HCT116 (cell line): ENCODE data around the gene DNM1L. TPM values are rescaled to one million over a fixed set of nuclear protein-coding genes. Genes with fewer than 3 reads are reported as not detected.

Source experiments
- ATAC-seq: fragments of 200-7000 bp; cut with Tn5 transposase; 2 replicates; pipeline ENCODE4 v1.9.1; 2020; ENCODE audit warnings: mild to moderate bottlenecking, moderate library complexity
- BruUV-seq: library from RNA; stranded (reverse); fragments of 400-500 nt; replicated peaks from 2 replicates; lab custom pipeline; 2021; lab: Mats Ljungman, UMichigan
- CTCF ChIA-PET: fragments of 300-600 bp; sonication (Branson Sonifier 250); formaldehyde crosslinking; loops from one replicate; lab custom pipeline; 2021; ENCODE audit warnings: antibody characterized with exemption; lab: Charles Lee
- POLR2A ChIA-PET: fragments of 300-600, 350-600 bp; sonication (Branson Sonifier 250); formaldehyde crosslinking; loops from one replicate; lab custom pipeline; 2021; ENCODE audit warnings: antibody characterized with exemption; lab: Charles Lee
- RAD21 ChIA-PET, 2 experiments: fragments of 300-600 bp; sonication (Branson Sonifier 250); formaldehyde crosslinking; loops; one replicate each; lab custom pipeline; 2023; ENCODE audit warnings: low total read pairs in 2 of 2; ENCODE audit not compliant: uncharacterized antibody in 2 of 2, unreplicated experiment in 2 of 2, low non-redundant PET in 1 of 2; lab: Charles Lee
- DNase-seq: peaks from one replicate; pipeline ENCODE4 v3.0.0-alpha.2; 2010; ENCODE audit warnings: low read depth, low spot score
- H2AFZ ChIP-seq: fragments of 200-600 bp; shearing (Covaris generic), sonication (generic); 2 replicates; pipeline ENCODE4 v1.6.1; 2017; ENCODE audit warnings: low read depth, mixed run types, mixed read lengths, antibody characterized with exemption, low read length; ENCODE audit not compliant: poor library complexity, severe bottlenecking
- H3K27ac ChIP-seq: 2 replicates; pipeline ENCODE4 v1.5.1; 2012; ENCODE audit warnings: low read depth, low read length
- H3K27me3 ChIP-seq: fragments of 200-600 bp; sonication (generic); 2 replicates; pipeline ENCODE4 v1.6.1; 2016; ENCODE audit warnings: mixed run types, low read length, mixed read lengths; ENCODE audit not compliant: insufficient read depth
- H3K36me3 ChIP-seq, 2 experiments: fragments of 200-500 bp in 1 of 2; fragments of 200-600 bp in 1 of 2; sonication (Bioruptor generic) in 1 of 2; sonication (generic) in 1 of 2; 2 replicates each; pipeline versions ENCODE4 v1.5.1 to v1.6.1; 2014 to 2016; ENCODE audit warnings: low read length in 2 of 2, inconsistent platforms in 1 of 2, mixed read lengths in 1 of 2, mixed run types in 1 of 2; ENCODE audit not compliant: insufficient read depth in 2 of 2, control insufficient read depth in 1 of 2
- H3K4me1 ChIP-seq, 2 experiments: fragments of 200-600 bp in 1 of 2; sonication (generic) in 1 of 2; 2 replicates each; pipeline versions ENCODE4 v1.5.1 to v1.6.1; 2012 to 2017; ENCODE audit warnings: low read length in 2 of 2, inconsistent platforms in 1 of 2, mild to moderate bottlenecking in 1 of 2, mixed read lengths in 1 of 2, mixed run types in 1 of 2, moderate library complexity in 1 of 2; ENCODE audit not compliant: insufficient read depth in 2 of 2, control insufficient read depth in 1 of 2
- H3K4me2 ChIP-seq: fragments of 200-600 bp; sonication (generic); 2 replicates; pipeline ENCODE4 v1.6.1; 2017; ENCODE audit warnings: mixed run types, low read length, mixed read lengths
- H3K4me3 ChIP-seq, 2 experiments: fragments of 200-600 bp in 1 of 2; sonication (generic) in 1 of 2; replicated peaks in 1 of 2; 2 replicates each; pipeline ENCODE4 v1.5.1; 2011 to 2016; ENCODE audit warnings: low read length in 2 of 2, control low read depth in 1 of 2, low read depth in 1 of 2, mild to moderate bottlenecking in 1 of 2, mixed read lengths in 1 of 2, mixed run types in 1 of 2
- H3K79me2 ChIP-seq: fragments of 200-600 bp; sonication (generic); 2 replicates; pipeline ENCODE4 v1.6.1; 2017; ENCODE audit warnings: mild to moderate bottlenecking, mixed run types, low read length, moderate library complexity, mixed read lengths; ENCODE audit not compliant: insufficient read depth
- H3K9ac ChIP-seq: fragments of 200-600 bp; sonication (generic); 2 replicates; pipeline ENCODE4 v1.6.1; 2016; ENCODE audit warnings: low read length, mixed read lengths
- H3K9me2 ChIP-seq: fragments of 200-600 bp; sonication (generic), shearing (Covaris generic); 2 replicates; pipeline ENCODE4 v1.6.1; 2017; ENCODE audit warnings: mixed run types, mild to moderate bottlenecking, moderate library complexity; ENCODE audit not compliant: insufficient read depth
- H3K9me3 ChIP-seq, 2 experiments: fragments of 200-500 bp in 1 of 2; fragments of 200-600 bp in 1 of 2; sonication (Bioruptor generic) in 1 of 2; sonication (generic) in 1 of 2; 2 replicates each; pipeline ENCODE4 v1.6.1; 2014 to 2017; ENCODE audit warnings: low read length in 2 of 2, mixed read lengths in 2 of 2, inconsistent platforms in 1 of 2, low read depth in 1 of 2, mild to moderate bottlenecking in 1 of 2, mixed run types in 1 of 2, moderate library complexity in 1 of 2; ENCODE audit not compliant: control insufficient read depth in 1 of 2, insufficient read depth in 1 of 2
- H4K20me1 ChIP-seq: fragments of 200-600 bp; sonication (generic), shearing (Covaris generic); 2 replicates; pipeline ENCODE4 v1.6.1; 2017; ENCODE audit warnings: mixed run types, mild to moderate bottlenecking, moderate library complexity; ENCODE audit not compliant: insufficient read depth
- RAD21 ChIP-seq: IDR thresholded peaks from 2 replicates; pipeline ENCODE4 v1.6.1; 2012; ENCODE audit warnings: low read depth, mild to moderate bottlenecking
- REST ChIP-seq: IDR thresholded peaks from 2 replicates; pipeline ENCODE4 v1.6.1; 2012; ENCODE audit warnings: low read depth
- intact Hi-C: fragments of 100-400 bp; cut with micrococcal nuclease; formaldehyde crosslinking; loops from 2 replicates; pipeline ENCODE4 v1.10.0; 2022
- total RNA-seq: library from RNA; stranded (reverse); gene quantifications from one replicate; pipeline ENCODE4 v1.2.1, GENCODE V29; 2021; ENCODE audit not compliant: unreplicated experiment
- TF ChIP-seq, protein P1 (sequence below): IDR thresholded peaks from 2 replicates; pipeline ENCODE4 v1.6.1; 2011; ENCODE audit warnings: mild to moderate bottlenecking, low read length, moderate library complexity; ENCODE audit not compliant: insufficient replicate concordance; ENCODE audit errors: extremely low read depth

The DNM1L gene
- total RNA-seq, 1 experiment from 2014 or later: 69.7 TPM

GRCh38 chr12:32708926-32709325, 29.8 kb downstream of the DNM1L start:
- ChIA-PET RAD21 (no interaction called here), CTCF (no interaction called here), POLR2A (no interaction called here)
- Histone ChIP-seq H4K20me1 (peaks cover 3% of the 10 kb centered on the region; the same call in 1 of the 2 replicates), H3K27ac (no peak overlapping the region), H3K9me3 (no peaks in the 10 kb centered on the region), H3K4me3 (no peak overlapping the region), H3K36me3 (peaks cover 5 to 20% of the 10 kb centered on the region in 2 experiments; a peak in 3 of 4 replicates), H3K4me2 (no peak overlapping the region), H3K9me2 (no peaks in the 10 kb centered on the region), H3K4me1 (no peaks in the 10 kb centered on the region), H3K79me2 (peaks cover 8% of the 10 kb centered on the region; the same call in 1 of the 2 replicates), H3K27me3 (no peaks in the 10 kb centered on the region), H2AFZ (no peak overlapping the region), H3K9ac (no peak overlapping the region)
- DNase-seq (no peak), ATAC-seq (no peak)
- no peak for TF ChIP-seq REST
- no peak for TF ChIP-seq RAD21
- TF ChIP-seq, protein P1, sequence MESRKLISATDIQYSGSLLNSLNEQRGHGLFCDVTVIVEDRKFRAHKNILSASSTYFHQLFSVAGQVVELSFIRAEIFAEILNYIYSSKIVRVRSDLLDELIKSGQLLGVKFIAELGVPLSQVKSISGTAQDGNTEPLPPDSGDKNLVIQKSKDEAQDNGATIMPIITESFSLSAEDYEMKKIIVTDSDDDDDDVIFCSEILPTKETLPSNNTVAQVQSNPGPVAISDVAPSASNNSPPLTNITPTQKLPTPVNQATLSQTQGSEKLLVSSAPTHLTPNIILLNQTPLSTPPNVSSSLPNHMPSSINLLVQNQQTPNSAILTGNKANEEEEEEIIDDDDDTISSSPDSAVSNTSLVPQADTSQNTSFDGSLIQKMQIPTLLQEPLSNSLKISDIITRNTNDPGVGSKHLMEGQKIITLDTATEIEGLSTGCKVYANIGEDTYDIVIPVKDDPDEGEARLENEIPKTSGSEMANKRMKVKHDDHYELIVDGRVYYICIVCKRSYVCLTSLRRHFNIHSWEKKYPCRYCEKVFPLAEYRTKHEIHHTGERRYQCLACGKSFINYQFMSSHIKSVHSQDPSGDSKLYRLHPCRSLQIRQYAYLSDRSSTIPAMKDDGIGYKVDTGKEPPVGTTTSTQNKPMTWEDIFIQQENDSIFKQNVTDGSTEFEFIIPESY: no peak
- intact Hi-C loops: no loop called here
- no TSS peak for BruUV-seq
